ENCODE results near the gene GPC6.

DNA sequence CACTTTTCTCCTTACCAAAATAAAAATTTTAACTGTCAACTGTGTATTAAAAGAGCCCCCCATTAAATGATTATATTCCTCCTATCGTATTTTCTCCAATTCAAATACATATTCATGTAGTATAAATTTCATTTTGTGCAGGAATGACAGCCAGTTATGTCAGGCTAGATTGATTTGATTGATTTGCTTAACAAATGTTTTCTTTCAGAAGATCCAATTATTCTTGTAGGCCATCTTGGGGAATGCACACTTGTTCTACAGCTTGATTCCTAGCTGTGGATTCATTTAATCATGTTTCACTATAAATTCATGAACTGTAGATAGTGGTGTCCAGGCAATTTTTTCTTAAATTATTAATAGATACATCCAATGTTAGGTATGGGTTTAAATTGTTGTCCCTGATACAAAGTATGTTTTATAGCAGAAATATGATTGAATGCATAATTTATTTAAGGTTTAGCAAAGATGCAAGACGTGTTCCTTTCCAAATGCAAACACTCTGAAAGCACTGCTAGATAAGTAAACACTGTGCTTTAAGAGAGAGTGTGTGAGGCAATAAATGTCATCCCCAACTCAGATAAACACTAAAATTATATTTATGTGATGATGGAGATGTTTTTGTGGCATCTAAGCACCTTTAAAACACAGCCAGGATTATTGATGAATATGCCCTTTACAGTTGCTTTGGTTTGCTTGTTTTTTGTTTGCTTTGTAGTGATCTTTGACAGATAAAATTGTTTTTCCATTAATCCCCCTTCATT, 721.7 kb downstream of the GPC6 start:
- TF ChIP-seq CTCF (IDR thresholded peaks at IDR 0.05; ENCODE audit: low read length) (no peak), EZH2 (optimal IDR thresholded peaks at IDR 0.05; ENCODE audit: low read depth, low read length) (no peak), EZH2phosphoT487 (IDR thresholded peaks at IDR 0.05; ENCODE audit: low read length) (0 out of 2 replicates have a peak, but pooled peaks have one; percentile 19)
